DND-41 (cell line): ENCODE data around the gene KIAA0408.
"Not testable (repeated sequence)": the region's sequence is repeated elsewhere in the genome, so short reads cannot be mapped to it uniquely, and the experiment has no call there.

Experiments
- ATAC-seq: fragments of 200-7000 bp; cut with Tn5 transposase; 3 replicates; pipeline ENCODE4 v1.9.1; 2021; ENCODE audit warnings: low read depth; ENCODE audit not compliant: insufficient read depth
- DNase-seq: peaks from one replicate; pipeline ENCODE4 v3.0.0-alpha.2; 2020
- H2AFZ ChIP-seq: 2 replicates; pipeline ENCODE4 v1.6.0; 2012; ENCODE audit warnings: low read depth, low read length
- H3K27ac ChIP-seq: 2 replicates; pipeline ENCODE4 v1.5.1; 2012; ENCODE audit warnings: low read length, inconsistent platforms
- H3K27me3 ChIP-seq: fragments of 200-600 bp; sonication (generic); 2 replicates; pipeline ENCODE4 v1.6.0; 2012; ENCODE audit warnings: low read length, mild to moderate bottlenecking, inconsistent platforms; ENCODE audit not compliant: insufficient read depth, poor library complexity
- H3K36me3 ChIP-seq: 2 replicates; pipeline ENCODE4 v1.5.1; 2012; ENCODE audit warnings: low read length, inconsistent platforms; ENCODE audit not compliant: insufficient read depth
- H3K4me1 ChIP-seq: 2 replicates; pipeline ENCODE4 v1.5.1; 2012; ENCODE audit warnings: mild to moderate bottlenecking, low read length; ENCODE audit not compliant: insufficient read depth
- H3K4me2 ChIP-seq: 2 replicates; pipeline ENCODE4 v1.6.0; 2012; ENCODE audit warnings: mild to moderate bottlenecking, moderate library complexity, low read length, inconsistent platforms; ENCODE audit not compliant: insufficient read depth
- H3K4me3 ChIP-seq, 2 experiments: fragments of 200-600 bp in 1 of 2; shearing (Covaris generic) in 1 of 2; 2 replicates each; pipeline ENCODE4 v1.5.1; 2012 to 2016; ENCODE audit warnings: inconsistent platforms in 2 of 2, low read length in 2 of 2, mild to moderate bottlenecking in 2 of 2, low read depth in 1 of 2, moderate library complexity in 1 of 2
- H3K79me2 ChIP-seq: 2 replicates; pipeline ENCODE4 v1.6.0; 2012; ENCODE audit warnings: low read length, inconsistent platforms; ENCODE audit not compliant: insufficient read depth
- H3K9ac ChIP-seq: 2 replicates; pipeline ENCODE4 v1.6.0; 2012; ENCODE audit warnings: low read depth, mild to moderate bottlenecking, inconsistent platforms, low read length, moderate library complexity
- H3K9me3 ChIP-seq: 2 replicates; pipeline ENCODE4 v1.5.1; 2012; ENCODE audit warnings: low read length, moderate library complexity, mild to moderate bottlenecking, inconsistent platforms; ENCODE audit not compliant: insufficient read depth, severe bottlenecking
- H4K20me1 ChIP-seq: 2 replicates; pipeline ENCODE4 v1.6.0; 2012; ENCODE audit warnings: low read length; ENCODE audit not compliant: insufficient read depth
- CTCF ChIP-seq: IDR thresholded peaks from 2 replicates; pipeline ENCODE4 v1.5.1; 2012; ENCODE audit warnings: borderline replicate concordance, low read length, moderate library complexity, mild to moderate bottlenecking; ENCODE audit not compliant: poor library complexity, severe bottlenecking; ENCODE audit errors: extremely low read depth
- EZH2 ChIP-seq: IDR thresholded peaks from 3 replicates; pipeline ENCODE4 v1.6.1; 2012; ENCODE audit warnings: borderline replicate concordance, low read depth, mild to moderate bottlenecking, moderate library complexity, low read length, inconsistent platforms; ENCODE audit not compliant: severe bottlenecking

Gene KIAA0408

GRCh38 chr6:127415096-127415495 is 44.1 kb downstream of the KIAA0408 start:
- Histone ChIP-seq H3K36me3 (no peaks in the 10 kb centered on the region), H3K9ac (no peak overlapping the region), H3K4me1 (no peaks in the 10 kb centered on the region), H3K27me3 (no peaks in the 10 kb centered on the region), H2AFZ (no peak overlapping the region), H3K9me3 (no peaks in the 10 kb centered on the region), H3K4me3 (no peak overlapping the region), H3K27ac (no peak overlapping the region), H3K4me2 (no peak overlapping the region), H4K20me1 (no peaks in the 10 kb centered on the region), H3K79me2 (no peaks in the 10 kb centered on the region)
- DNase-seq: no peak
- no peak for ATAC-seq
- no peak for TF ChIP-seq CTCF
- no peak for TF ChIP-seq EZH2

- not testable (repeated sequence) for H3K4me3 ChIP-seq, H3K79me2 ChIP-seq, H3K27me3 ChIP-seq, H2AFZ ChIP-seq, H3K27ac ChIP-seq, H3K4me1 ChIP-seq, DNase-seq, ATAC-seq, H3K4me2 ChIP-seq, H3K36me3 ChIP-seq, H3K9ac ChIP-seq, H3K9me3 ChIP-seq, H4K20me1 ChIP-seq
These were observed 46.1 kb downstream of the KIAA0408 start for GRCh38 chr6:127413123-127413522.

- not testable (repeated sequence) for H3K9me3 ChIP-seq, H3K4me3 ChIP-seq, H4K20me1 ChIP-seq, H3K9ac ChIP-seq, H3K79me2 ChIP-seq, H3K4me2 ChIP-seq, H2AFZ ChIP-seq, DNase-seq, H3K27ac ChIP-seq, H3K36me3 ChIP-seq, ATAC-seq, H3K4me1 ChIP-seq, H3K27me3 ChIP-seq
These were observed 47.2 kb downstream of the KIAA0408 start for GRCh38 chr6:127412016-127412415.
